GM18502 (cell line): ENCODE measurements around the gene ZNF511.
A peak's percentile ranks its signal among the peaks of the same experiment; 100 is the strongest.

Experiments
- ATAC-seq: cut with Tn5 transposase; IDR thresholded peaks from one replicate; pipeline ENCODE4 v1.9.1; 2021; ENCODE audit warnings: mild to moderate bottlenecking; ENCODE audit not compliant: unreplicated experiment, poor library complexity

The ZNF511 gene

GRCh38 chr10:133328358-133329343 lies 19.9 kb downstream of the ZNF511 start:
- ATAC-seq = no peak

GRCh38 chr10:133329491-133330202 lies 20.9 kb downstream of the ZNF511 start:
- ATAC-seq = peak; percentile 88

GRCh38 chr10:133332936-133333699 lies 24.4 kb downstream of the ZNF511 start:
- no peak for ATAC-seq

GRCh38 chr10:133334503-133335245 lies 26.0 kb downstream of the ZNF511 start:
- ATAC-seq = no peak

- no peak for ATAC-seq
These were observed 26.8 kb downstream of the ZNF511 start for GRCh38 chr10:133335246-133336117.

GRCh38 chr10:133336118-133336576 lies 27.4 kb downstream of the ZNF511 start:
- ATAC-seq = no peak

- no peak for ATAC-seq
These were observed 28.1 kb downstream of the ZNF511 start, which contains the start of gene CALY for GRCh38 chr10:133336577-133337369. Gene CALY, minus strand, starts transcription at chr10:133336896. Its CDS starts 7,907 bp downstream, at chr10:133328989.

GRCh38 chr10:133337370-133337725 lies 28.6 kb downstream of the ZNF511 start:
- ATAC-seq = no peak

GRCh38 chr10:133338080-133339071 lies 29.7 kb downstream of the ZNF511 start:
- no peak for ATAC-seq

GRCh38 chr10:133339708-133340380 lies 31.1 kb downstream of the ZNF511 start:
- no peak for ATAC-seq

GRCh38 chr10:133341983-133342382 lies 33.3 kb downstream of the ZNF511 start:
- no peak for ATAC-seq

GRCh38 chr10:133342942-133343341 lies 34.2 kb downstream of the ZNF511 start:
- ATAC-seq = no peak

- no peak for ATAC-seq
These were observed 34.8 kb downstream of the ZNF511 start for GRCh38 chr10:133343558-133343957.

- no peak for ATAC-seq
These were observed 35.5 kb downstream of the ZNF511 start for GRCh38 chr10:133344236-133344635.

GRCh38 chr10:133346413-133346812 lies 37.7 kb downstream of the ZNF511 start:
- no peak for ATAC-seq
